HepG2 (cell line): ENCODE results near the gene ZNF821. TPM values are rescaled to one million over a fixed set of nuclear protein-coding genes. Genes with fewer than 3 reads are reported as not detected.
A peak's percentile ranks its signal among the peaks of the same experiment; 100 is the strongest.

Source experiments
- ARHGAP35 ChIP-seq: sonication (generic); formaldehyde crosslinking; IDR thresholded peaks from 2 replicates; pipeline ENCODE4 v1.9.0; 2022; ENCODE audit warnings: mild to moderate bottlenecking, inconsistent platforms, moderate library complexity, missing genetic modification reagents, borderline replicate concordance
- CREB1 ChIP-seq, 2 experiments: fragments of 450-650 bp in 1 of 2; IDR thresholded peaks; 2 replicates each; pipeline ENCODE4 v1.6.1; 2016 to 2017; ENCODE audit warnings: control low read depth in 1 of 2, mild to moderate bottlenecking in 1 of 2, missing compliant biosample characterization in 1 of 2, missing genetic modification characterization in 1 of 2
- EEA1 ChIP-seq: sonication (generic); formaldehyde crosslinking; IDR thresholded peaks from 2 replicates; pipeline ENCODE4 v1.5.1; 2020; ENCODE audit warnings: mild to moderate bottlenecking, missing genetic modification reagents, borderline replicate concordance
- FOXK1 ChIP-seq: sonication (generic); formaldehyde crosslinking; IDR thresholded peaks from 2 replicates; pipeline ENCODE4 v1.4.0; 2020; ENCODE audit warnings: low read depth, missing genetic modification reagents, borderline replicate concordance
- KAT2B ChIP-seq: fragments of 150-350 bp; IDR thresholded peaks from 2 replicates; pipeline ENCODE4 v1.6.1; 2014; ENCODE audit warnings: low read depth, low read length, borderline replicate concordance
- KLF15 ChIP-seq: sonication (generic); formaldehyde crosslinking; IDR thresholded peaks from 2 replicates; pipeline ENCODE4 v1.8.1; 2023; ENCODE audit warnings: borderline replicate concordance, mild to moderate bottlenecking, inconsistent platforms, missing genetic modification reagents, mixed read lengths
- MAZ ChIP-seq, 2 experiments: sonication (generic) in 1 of 2; formaldehyde crosslinking in 1 of 2; IDR thresholded peaks; 2 replicates each; pipeline versions ENCODE4 v1.5.0 to v1.6.1; 2012 to 2020; ENCODE audit warnings: low read depth in 2 of 2, mild to moderate bottlenecking in 2 of 2, borderline replicate concordance in 1 of 2, improper control_type of control experiment in 1 of 2, low read length in 1 of 2, missing genetic modification reagents in 1 of 2, moderate library complexity in 1 of 2
- MBNL3 ChIP-seq: fragments of 250-450 bp; sonication (Bioruptor Pico); conservative IDR thresholded peaks from 2 replicates; pipeline ENCODE4 v1.8.0; 2022; ENCODE audit warnings: mild to moderate bottlenecking, inconsistent platforms
- NFRKB ChIP-seq: fragments of 450-650 bp; IDR thresholded peaks from 2 replicates; pipeline ENCODE4 v1.6.1; 2017
- PRPF4 ChIP-seq: fragments of 200-400 bp; formaldehyde crosslinking; IDR thresholded peaks from 2 replicates; pipeline ENCODE4 v1.6.1; 2016; ENCODE audit warnings: low read length, low read depth; ENCODE audit not compliant: poor library complexity, severe bottlenecking
- SIN3A ChIP-seq: IDR thresholded peaks from 2 replicates; pipeline ENCODE4 v1.6.1; 2011; ENCODE audit warnings: low read depth, mild to moderate bottlenecking, control low read depth, low read length, borderline replicate concordance
- SIN3B ChIP-seq: fragments of 150-350 bp; IDR thresholded peaks from 2 replicates; pipeline ENCODE4 v1.6.1; 2014; ENCODE audit warnings: low read length
- SMAD3 ChIP-seq: sonication (generic); formaldehyde crosslinking; IDR thresholded peaks from 2 replicates; pipeline ENCODE4 v1.4.0; 2020; ENCODE audit warnings: missing genetic modification reagents
- SMARCC2 ChIP-seq: fragments of 450-650 bp; IDR thresholded peaks from 2 replicates; pipeline ENCODE4 v1.6.1; 2017; ENCODE audit warnings: antibody characterized with exemption, mild to moderate bottlenecking
- TCF7L2 ChIP-seq: IDR thresholded peaks from 2 replicates; pipeline ENCODE4 v1.6.1; 2011; ENCODE audit warnings: mild to moderate bottlenecking, low read depth, low read length, moderate library complexity
- ZKSCAN5 ChIP-seq: sonication (generic); formaldehyde crosslinking; IDR thresholded peaks from 2 replicates; pipeline ENCODE4 v1.5.1; 2020; ENCODE audit warnings: mild to moderate bottlenecking, missing genetic modification reagents
- ZNF180 ChIP-seq: sonication (generic); formaldehyde crosslinking; IDR thresholded peaks from 2 replicates; pipeline ENCODE4 v1.4.0; 2020; ENCODE audit warnings: low read depth, missing genetic modification reagents, borderline replicate concordance
- ZNF335 ChIP-seq: sonication (generic); formaldehyde crosslinking; IDR thresholded peaks from 2 replicates; pipeline ENCODE4 v1.4.0; 2020; ENCODE audit warnings: missing genetic modification reagents
- ZNF451 ChIP-seq: sonication (generic); formaldehyde crosslinking; IDR thresholded peaks from 2 replicates; pipeline ENCODE4 v1.5.0; 2020; ENCODE audit warnings: mild to moderate bottlenecking, missing genetic modification reagents
- ZSCAN12 ChIP-seq: sonication (generic); formaldehyde crosslinking; IDR thresholded peaks from 2 replicates; pipeline ENCODE4 v1.9.0; 2021; ENCODE audit warnings: mild to moderate bottlenecking, missing genetic modification reagents
- ZSCAN20 ChIP-seq: sonication (generic); formaldehyde crosslinking; IDR thresholded peaks from 2 replicates; pipeline ENCODE4 v1.4.0; 2020; ENCODE audit warnings: missing genetic modification reagents, mild to moderate bottlenecking, borderline replicate concordance
- polyA plus RNA-seq, 8 experiments: library from polyadenylated mRNA; depleted of rRNA in 3 of 8; stranded (reverse) in 7 of 8; unstranded in 1 of 8; fragments of >200 nt; fragmentation: Illumina TruSeq in 4 of 8; extraction: Trizol in 4 of 8; gene quantifications; 2 replicates each; pipeline versions ENCODE4 v1.2.1 to v1.2.3, GENCODE V29; 2011 to 2016; ENCODE audit warnings: low read depth in 4 of 8, missing spikeins in 1 of 8, mixed read lengths in 1 of 8; ENCODE audit not compliant: insufficient read depth in 1 of 8
- total RNA-seq, 5 experiments: library from RNA; depleted of rRNA; stranded (reverse); fragments of >200 nt; fragmentation: Illumina TruSeq; extraction: Trizol; gene quantifications; 2 replicates each; pipeline ENCODE4 v1.2.3, GENCODE V29; 2016; ENCODE audit warnings: low read depth in 1 of 5
- TF ChIP-seq, protein P1 (sequence below): sonication (generic); formaldehyde crosslinking; IDR thresholded peaks from 2 replicates; pipeline ENCODE4 v1.5.0; 2020; ENCODE audit warnings: missing genetic modification reagents
- TF ChIP-seq, protein P2 (sequence below): sonication (generic); formaldehyde crosslinking; IDR thresholded peaks from 2 replicates; pipeline ENCODE4 v1.5.0; 2020; ENCODE audit warnings: missing genetic modification reagents

Gene ZNF821
- total and polyA plus RNA-seq, 2 of the 13 experiments (the other 11 are each of a cell fraction or from before 2014, with no cell fraction given), result 7.0 to 9.1 TPM

DNA sequence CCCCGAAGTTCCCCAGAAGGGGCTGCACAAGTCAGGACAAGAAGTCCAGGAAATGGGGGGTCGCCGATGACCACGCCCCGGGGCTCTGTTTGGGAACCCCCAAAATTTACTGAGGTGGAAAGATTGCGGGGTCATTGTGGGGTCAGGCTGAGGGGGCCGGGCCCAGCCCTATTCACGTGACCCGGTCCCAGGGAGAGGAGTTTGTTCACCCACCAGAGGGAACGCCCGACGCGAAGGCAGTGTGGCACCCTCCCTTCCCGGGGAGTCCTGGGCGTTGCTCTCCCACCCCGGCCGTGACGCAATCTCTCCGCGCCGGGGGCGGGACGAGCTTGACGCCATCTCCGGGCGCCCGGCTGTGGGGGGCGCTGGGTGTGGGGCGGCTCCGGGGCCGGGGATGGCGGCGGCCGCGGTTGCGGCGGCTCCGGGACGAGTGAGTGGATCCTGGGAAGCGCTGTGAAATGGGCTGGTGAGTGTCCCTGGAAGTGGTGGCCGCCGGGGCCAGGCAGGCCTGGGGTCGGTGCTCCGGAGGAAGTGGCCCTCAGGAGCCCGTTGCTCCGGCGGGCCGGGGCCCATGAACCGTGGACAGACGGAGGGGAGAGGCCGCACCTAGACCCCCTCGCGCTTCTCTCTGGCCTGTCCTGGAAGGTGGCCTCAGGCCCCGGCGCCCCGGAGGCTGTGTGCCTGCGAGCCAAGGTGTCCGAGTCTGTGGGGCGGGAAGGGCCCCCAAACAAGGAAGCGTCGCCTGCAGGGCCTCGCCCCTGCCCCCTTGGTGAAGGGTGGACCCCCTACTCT lies 38.1 kb downstream of the ZNF821 start, which contains the start of gene ATXN1L (continued):
- TF ChIP-seq SIN3B, result peak; percentile 95
- peak; percentile 96 for TF ChIP-seq FOXK1
- peak; percentile 59; the same call in 1 of the 2 replicates for TF ChIP-seq ZNF335 (CRISPR knock-in tag)
- TF ChIP-seq EEA1 (CRISPR knock-in tag), result peak; percentile 92
- TF ChIP-seq SMARCC2, result peak; percentile 90; the same call in 1 of the 2 replicates
- peak; percentile 88 for TF ChIP-seq ZSCAN12 (CRISPR knock-in tag)
- no peak for TF ChIP-seq KAT2B
- 0 out of 2 replicates have a peak, but pooled peaks have one; percentile 18 for TF ChIP-seq KLF15 (CRISPR knock-in tag)
- no peak for TF ChIP-seq PRPF4
- TF ChIP-seq ZKSCAN5 (CRISPR knock-in tag), result no peak
- TF ChIP-seq MBNL3 (CRISPR knock-in tag), result no peak
- peak; percentile 45; the same call in 1 of the 2 replicates for TF ChIP-seq ARHGAP35 (CRISPR knock-in tag)
- TF ChIP-seq, protein P1, sequence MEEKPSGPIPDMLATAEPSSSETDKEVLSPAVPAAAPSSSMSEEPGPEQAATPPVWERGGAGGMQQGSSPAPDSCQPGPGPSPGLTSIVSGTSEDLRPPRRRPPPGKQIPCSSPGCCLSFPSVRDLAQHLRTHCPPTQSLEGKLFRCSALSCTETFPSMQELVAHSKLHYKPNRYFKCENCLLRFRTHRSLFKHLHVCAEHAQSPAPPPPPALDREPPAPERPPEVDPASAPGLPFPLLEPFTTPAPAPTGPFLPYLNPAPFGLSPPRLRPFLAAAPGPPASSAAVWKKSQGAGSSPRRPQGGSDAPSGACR (CRISPR knock-in tag), result no peak
- TF ChIP-seq ZNF451 (CRISPR knock-in tag), result no peak; the same call in 1 of the 2 replicates
- TF ChIP-seq, protein P2, sequence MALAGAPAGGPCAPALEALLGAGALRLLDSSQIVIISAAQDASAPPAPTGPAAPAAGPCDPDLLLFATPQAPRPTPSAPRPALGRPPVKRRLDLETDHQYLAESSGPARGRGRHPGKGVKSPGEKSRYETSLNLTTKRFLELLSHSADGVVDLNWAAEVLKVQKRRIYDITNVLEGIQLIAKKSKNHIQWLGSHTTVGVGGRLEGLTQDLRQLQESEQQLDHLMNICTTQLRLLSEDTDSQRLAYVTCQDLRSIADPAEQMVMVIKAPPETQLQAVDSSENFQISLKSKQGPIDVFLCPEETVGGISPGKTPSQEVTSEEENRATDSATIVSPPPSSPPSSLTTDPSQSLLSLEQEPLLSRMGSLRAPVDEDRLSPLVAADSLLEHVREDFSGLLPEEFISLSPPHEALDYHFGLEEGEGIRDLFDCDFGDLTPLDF (CRISPR knock-in tag), result peak; percentile 63; the same call in 1 of the 2 replicates
- TF ChIP-seq MAZ (IDR thresholded peaks at IDR 0.05; ENCODE audit: borderline replicate concordance, low read depth, low read length), result peak; percentile 99
- TF ChIP-seq MAZ (CRISPR knock-in tag; IDR thresholded peaks at IDR 0.05; ENCODE audit: low read depth), result peak; percentile 96
- TF ChIP-seq ZSCAN20 (CRISPR knock-in tag), result peak; percentile 60; the same call in 1 of the 2 replicates
- peak; percentile 99 for TF ChIP-seq CREB1 (IDR thresholded peaks at IDR 0.05)
- peak; percentile 95 for TF ChIP-seq CREB1 (CRISPR knock-in tag; IDR thresholded peaks at IDR 0.05)
- TF ChIP-seq NFRKB, result no peak
- 0 out of 2 replicates have a peak, but pooled peaks have one; percentile 60 for TF ChIP-seq SIN3A
- TF ChIP-seq TCF7L2, result no peak
- no peak for TF ChIP-seq ZNF180 (CRISPR knock-in tag)
- TF ChIP-seq SMAD3 (CRISPR knock-in tag), result peak; percentile 84
